PFSK-1 (cell line): ENCODE data around the gene CEP63.

Experiments used
- FOXP2 ChIP-seq: optimal IDR thresholded peaks from 2 replicates; pipeline ENCODE3; 2011; ENCODE audit warnings: borderline replicate concordance, control low read depth, inconsistent platforms; ENCODE audit not compliant: insufficient read depth; ENCODE audit errors: extremely low read length, extremely low read depth
- POLR2AphosphoS5 ChIP-seq: IDR thresholded peaks from 2 replicates; pipeline ENCODE4 v1.6.1; 2012; ENCODE audit warnings: low read depth, mild to moderate bottlenecking, control low read depth, low read length, moderate library complexity
- REST ChIP-seq, 2 experiments: IDR thresholded peaks; 2 replicates each; pipeline versions ENCODE4 v1.6.1 to v1.8.0; 2011 to 2012; ENCODE audit warnings: low read depth in 2 of 2, low read length in 2 of 2, control low read depth in 1 of 2, inconsistent platforms in 1 of 2, mild to moderate bottlenecking in 1 of 2, moderate library complexity in 1 of 2; ENCODE audit not compliant: insufficient read depth in 1 of 2
- SIN3A ChIP-seq: IDR thresholded peaks from 2 replicates; pipeline ENCODE4 v1.6.1; 2012; ENCODE audit warnings: mild to moderate bottlenecking, low read length, moderate library complexity, borderline replicate concordance; ENCODE audit not compliant: insufficient read depth
- TAF1 ChIP-seq: IDR thresholded peaks from 2 replicates; pipeline ENCODE4 v1.6.1; 2012; ENCODE audit warnings: low read length, control low read depth, borderline replicate concordance; ENCODE audit not compliant: insufficient read depth

Gene CEP63

GRCh38 chr3:134468519-134468918 is 17.3 kb upstream of the CEP63 start:
- TF ChIP-seq SIN3A (no peak), FOXP2 (no peak), REST (IDR thresholded peaks at IDR 0.05; ENCODE audit: insufficient read depth in 1 of 2, low read depth in 2 of 2, low read length in 2 of 2) (no peak), TAF1 (no peak), POLR2AphosphoS5 (no peak)

- TF ChIP-seq SIN3A (no peak), TAF1 (no peak), FOXP2 (no peak), POLR2AphosphoS5 (no peak), REST (IDR thresholded peaks at IDR 0.05; ENCODE audit: insufficient read depth in 1 of 2, low read depth in 2 of 2, low read length in 2 of 2) (no peak)
These were observed 14.2 kb upstream of the CEP63 start for GRCh38 chr3:134471521-134472193.

- TF ChIP-seq POLR2AphosphoS5 (no peak), TAF1 (no peak), SIN3A (no peak), REST (IDR thresholded peaks at IDR 0.05; ENCODE audit: insufficient read depth in 1 of 2, low read depth in 2 of 2, low read length in 2 of 2) (no peak), FOXP2 (no peak)
These were observed 13.0 kb upstream of the CEP63 start for GRCh38 chr3:134472831-134473230.

- no peak for TF ChIP-seq TAF1
- no peak for TF ChIP-seq POLR2AphosphoS5
- no peak for TF ChIP-seq REST (IDR thresholded peaks at IDR 0.05; ENCODE audit: insufficient read depth in 1 of 2, low read depth in 2 of 2, low read length in 2 of 2)
- no peak for TF ChIP-seq SIN3A
- no peak for TF ChIP-seq FOXP2
These were observed 11.8 kb upstream of the CEP63 start for GRCh38 chr3:134473868-134474546.

- TF ChIP-seq SIN3A (no peak), FOXP2 (no peak), REST (IDR thresholded peaks at IDR 0.05; ENCODE audit: insufficient read depth in 1 of 2, low read depth in 2 of 2, low read length in 2 of 2) (no peak), TAF1 (no peak), POLR2AphosphoS5 (no peak)
These were observed 10.9 kb upstream of the CEP63 start for GRCh38 chr3:134474956-134475355.
